Effector CD4-positive, alpha-beta T cell (primary cell): ENCODE results near the gene LPP.

Experiments
- DNase-seq: peaks from one replicate; pipeline ENCODE4 v3.0.0-alpha.2; 2020

LPP gene

GRCh38 chr3:188529228-188529627 lies 375.3 kb downstream of the LPP start:
- no peak for DNase-seq

DNA sequence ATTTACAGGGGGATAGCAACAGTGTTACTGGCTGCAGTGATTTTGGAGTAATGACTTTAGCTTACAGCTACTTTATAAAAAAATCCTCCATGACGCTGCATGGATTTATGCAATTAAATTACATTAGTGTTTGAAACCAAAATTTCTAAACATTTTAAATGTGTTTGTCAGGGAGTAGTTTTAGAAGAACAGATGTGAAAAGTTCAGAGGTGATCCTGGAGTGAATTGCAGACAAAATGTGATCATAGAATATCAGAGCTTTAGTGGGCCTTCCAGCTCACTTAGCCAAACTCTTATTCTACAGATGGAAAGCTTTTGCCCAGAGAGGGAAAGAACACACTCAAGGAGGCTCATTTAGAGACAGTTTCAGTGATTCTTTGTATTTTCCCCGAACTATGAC lies 376.3 kb downstream of the LPP start:
- DNase-seq: no peak

- DNase-seq: no peak
These were observed 377.3 kb downstream of the LPP start for GRCh38 chr3:188531210-188531609.

DNA sequence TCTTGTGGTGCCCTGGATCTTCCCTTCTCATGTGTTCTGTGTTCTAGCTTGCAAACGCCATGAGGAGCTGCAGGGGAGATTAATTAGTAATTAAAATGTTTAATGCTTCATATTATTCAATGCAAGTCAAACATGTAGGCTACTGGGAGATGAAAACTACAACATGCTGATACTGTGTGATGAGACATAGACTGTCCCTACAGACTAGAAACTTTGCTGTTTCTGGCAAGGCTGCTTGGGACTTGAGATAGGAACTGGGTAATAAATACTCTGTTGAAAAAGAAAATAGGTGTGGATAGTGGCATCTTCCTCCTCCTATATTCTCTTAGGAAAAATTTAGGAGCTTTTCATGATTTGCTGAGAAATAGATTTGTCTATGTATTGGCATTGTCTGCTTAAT lies 379.2 kb downstream of the LPP start:
- no peak for DNase-seq

GRCh38 chr3:188533612-188534357 lies 379.8 kb downstream of the LPP start:
- DNase-seq: no peak

- no peak for DNase-seq
These were observed 380.7 kb downstream of the LPP start for GRCh38 chr3:188534633-188535032.

GRCh38 chr3:188537606-188538005 lies 383.6 kb downstream of the LPP start:
- DNase-seq: no peak

- no peak for DNase-seq
These were observed 385.1 kb downstream of the LPP start for GRCh38 chr3:188539037-188539436.

GRCh38 chr3:188539631-188540194 lies 385.8 kb downstream of the LPP start:
- no peak for DNase-seq

GRCh38 chr3:188542196-188542595 lies 388.2 kb downstream of the LPP start:
- DNase-seq: no peak

- DNase-seq: no peak
These were observed 390.1 kb downstream of the LPP start for GRCh38 chr3:188544012-188544411.

DNA sequence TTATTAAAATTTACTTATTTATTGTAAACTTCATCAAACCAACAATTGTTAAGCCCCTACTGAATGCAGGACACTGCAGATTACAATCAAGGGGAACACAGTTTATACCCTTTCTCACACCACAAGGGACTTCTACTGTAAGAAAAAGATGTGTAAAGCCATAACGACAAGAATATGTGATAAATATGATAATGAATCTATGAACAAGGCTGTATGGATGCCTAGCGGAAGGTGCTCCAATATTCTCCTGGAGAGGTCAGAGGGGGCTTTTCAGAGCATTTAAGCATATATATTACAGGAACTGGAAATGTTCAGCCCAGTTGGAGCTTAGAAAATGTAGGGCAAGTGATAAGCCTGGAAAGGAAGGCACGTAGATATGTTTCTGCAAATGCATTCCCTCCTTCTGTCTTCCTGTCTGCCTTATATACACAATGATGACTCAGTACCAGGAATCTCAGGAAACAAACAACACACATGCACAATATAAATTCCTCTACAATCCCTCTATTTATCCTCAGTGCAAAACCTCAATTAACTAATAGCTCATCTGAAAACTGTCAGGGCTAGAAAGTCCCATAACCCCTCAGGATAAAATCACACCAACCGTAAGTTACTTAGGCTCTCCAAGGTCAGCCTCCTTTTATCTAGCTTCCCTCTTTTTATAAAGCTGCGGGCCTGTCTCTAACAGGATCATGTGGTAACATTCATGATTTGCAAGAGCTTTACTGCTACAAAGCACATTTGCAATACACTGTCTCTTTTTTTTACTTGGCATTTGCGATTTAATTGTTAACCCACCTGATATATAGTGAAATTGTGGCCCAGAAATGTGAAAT lies 393.1 kb downstream of the LPP start:
- DNase-seq: no peak

- peak; percentile 2 for DNase-seq
These were observed 399.6 kb downstream of the LPP start for GRCh38 chr3:188553569-188553968.

- DNase-seq: no peak
These were observed 400.4 kb downstream of the LPP start for GRCh38 chr3:188554404-188554803.

- no peak for DNase-seq
These were observed 403.3 kb downstream of the LPP start for GRCh38 chr3:188557235-188557634.

- no peak for DNase-seq
These were observed 404.6 kb downstream of the LPP start for GRCh38 chr3:188558343-188559071.

GRCh38 chr3:188559072-188559429 lies 405.1 kb downstream of the LPP start:
- no peak for DNase-seq

- DNase-seq: no peak
These were observed 405.9 kb downstream of the LPP start for GRCh38 chr3:188559856-188560255.

GRCh38 chr3:188562144-188562543 lies 408.2 kb downstream of the LPP start:
- DNase-seq: no peak

DNA sequence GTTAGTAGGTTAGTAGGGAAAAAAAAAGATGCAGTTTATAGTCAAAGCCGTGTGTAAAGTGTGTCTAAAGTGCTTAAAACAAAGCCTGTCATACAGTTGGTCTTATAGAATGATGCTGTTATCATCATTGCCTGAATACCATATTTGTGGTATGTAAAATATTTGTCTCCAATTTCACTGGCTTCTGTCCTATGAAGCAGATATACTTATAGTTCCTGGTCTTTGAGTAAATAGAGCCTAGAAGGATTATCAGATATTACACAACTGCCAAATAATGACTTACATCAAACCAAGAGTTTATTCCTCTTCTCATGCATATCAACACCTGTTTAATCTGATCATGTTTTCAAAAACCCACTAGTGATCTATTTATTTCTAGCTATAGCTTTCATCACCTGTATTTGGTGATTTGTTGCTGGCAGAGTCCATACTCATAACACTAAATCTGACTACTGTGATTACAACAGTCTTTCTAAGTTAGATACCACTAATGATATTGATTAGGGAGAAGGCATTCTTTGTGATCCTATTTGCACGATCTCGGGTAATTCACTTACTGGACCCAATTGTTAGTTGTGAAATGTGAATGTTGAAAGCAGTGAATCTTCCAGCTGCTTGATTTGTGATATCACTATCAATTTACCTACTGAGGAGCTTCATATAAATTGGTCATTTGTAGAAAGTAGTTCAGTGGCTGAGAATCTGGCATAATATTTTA lies 413.7 kb downstream of the LPP start:
- no peak for DNase-seq

DNA sequence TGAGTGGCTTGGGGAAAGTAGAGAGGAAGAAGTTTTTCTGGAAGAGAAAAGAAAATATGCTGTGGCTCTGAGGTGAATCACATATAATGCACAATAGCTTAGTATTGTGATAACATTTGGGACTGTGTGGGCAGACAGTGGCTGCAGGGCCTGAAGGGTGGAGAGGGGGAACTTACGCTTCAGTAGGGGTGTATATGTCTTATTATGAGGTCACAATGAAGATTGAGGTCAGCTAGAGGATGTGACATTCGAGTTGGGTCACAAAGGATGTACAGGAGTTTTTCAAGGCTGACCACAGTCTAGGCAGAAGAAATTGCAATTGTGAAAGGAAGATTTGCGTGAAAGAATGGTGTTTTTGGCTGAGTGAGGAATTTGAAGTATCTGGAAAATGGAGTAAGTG lies 414.8 kb downstream of the LPP start:
- DNase-seq: no peak

GRCh38 chr3:188571531-188572095 lies 417.7 kb downstream of the LPP start:
- DNase-seq: no peak
